Small intestine (tissue), 7 donors: Measurements from ENCODE around the gene NUP62. TPM values are rescaled to one million over a fixed set of nuclear protein-coding genes. Genes with fewer than 3 reads are reported as not detected.
"Not testable (repeated sequence)": the region's sequence is repeated elsewhere in the genome, so short reads cannot be mapped to it uniquely, and the experiment has no call there.

Experiments used
- DNase-seq, 2 donors: peaks; one replicate each; pipeline versions ENCODE4 v3.0.0 to v3.0.0-alpha.2; 2013
- FAIRE-seq: peaks from 2 replicates; lab custom pipeline; 2012; peaks lifted over from hg19 to GRCh38; lab: Jason Lieb, UNC
- H3K27ac ChIP-seq, 3 donors: one replicate each; pipeline ENCODE4 v1.5.1; 2013; ENCODE audit warnings: low read length in 2 of 3, mild to moderate bottlenecking in 2 of 3, control low read depth in 1 of 3, inconsistent platforms in 1 of 3, low read depth in 1 of 3, moderate library complexity in 1 of 3
- H3K27me3 ChIP-seq, 3 donors: one replicate each; pipeline ENCODE4 v1.6.1; 2013; ENCODE audit warnings: low read length in 3 of 3, inconsistent platforms in 1 of 3; ENCODE audit not compliant: control insufficient read depth in 3 of 3, insufficient read depth in 3 of 3
- H3K36me3 ChIP-seq, 3 donors: one replicate each; pipeline ENCODE4 v1.6.1; 2013; ENCODE audit warnings: low read length in 3 of 3, inconsistent platforms in 1 of 3, low read depth in 1 of 3, mild to moderate bottlenecking in 1 of 3, moderate library complexity in 1 of 3; ENCODE audit not compliant: control insufficient read depth in 3 of 3, insufficient read depth in 2 of 3
- H3K4me1 ChIP-seq, 3 donors: one replicate each; pipeline ENCODE4 v1.6.1; 2013; ENCODE audit warnings: low read length in 2 of 3, inconsistent platforms in 1 of 3, low read depth in 1 of 3, mild to moderate bottlenecking in 1 of 3, moderate library complexity in 1 of 3; ENCODE audit not compliant: control insufficient read depth in 3 of 3, insufficient read depth in 2 of 3
- H3K4me3 ChIP-seq, 3 donors: one replicate each; pipeline ENCODE4 v1.5.1; 2013; ENCODE audit warnings: low read length in 3 of 3, control low read depth in 1 of 3, inconsistent platforms in 1 of 3, low read depth in 1 of 3, mild to moderate bottlenecking in 1 of 3, moderate library complexity in 1 of 3
- H3K9me3 ChIP-seq, 2 donors: one replicate each; pipeline ENCODE4 v1.6.1; 2013; ENCODE audit warnings: low read depth in 1 of 2, low read length in 1 of 2; ENCODE audit not compliant: control insufficient read depth in 2 of 2, insufficient read depth in 1 of 2
- WGBS, 3 donors: extraction: QIAGEN DNeasy Blood & Tissue Kit; methylation state at CpG; one replicate each; pipeline ENCODE4 v1.1.7; 2013; 5-methylcytosine and 5-hydroxymethylcytosine counted together
- polyA plus RNA-seq, 4 donors: library from polyadenylated mRNA; stranded (reverse) in 3 of 4; unstranded in 1 of 4; fragments of 200-250 nt in 3 of 4; fragments of 120-200 nt in 1 of 4; gene quantifications; one replicate each; pipeline versions ENCODE4 v1.2.1 to v1.2.3, GENCODE V29; 2013
- donor health status: healthy with polysubstance abuse.
- donor health status: control.
- donor health status: control.
- donor health status: Bipolar disorder and iron deficiency.
- donor health status: healthy.

Gene NUP62
- polyA plus RNA-seq, 4 donors, result 20.5 to 44.0 (median 27.9) TPM

DNA sequence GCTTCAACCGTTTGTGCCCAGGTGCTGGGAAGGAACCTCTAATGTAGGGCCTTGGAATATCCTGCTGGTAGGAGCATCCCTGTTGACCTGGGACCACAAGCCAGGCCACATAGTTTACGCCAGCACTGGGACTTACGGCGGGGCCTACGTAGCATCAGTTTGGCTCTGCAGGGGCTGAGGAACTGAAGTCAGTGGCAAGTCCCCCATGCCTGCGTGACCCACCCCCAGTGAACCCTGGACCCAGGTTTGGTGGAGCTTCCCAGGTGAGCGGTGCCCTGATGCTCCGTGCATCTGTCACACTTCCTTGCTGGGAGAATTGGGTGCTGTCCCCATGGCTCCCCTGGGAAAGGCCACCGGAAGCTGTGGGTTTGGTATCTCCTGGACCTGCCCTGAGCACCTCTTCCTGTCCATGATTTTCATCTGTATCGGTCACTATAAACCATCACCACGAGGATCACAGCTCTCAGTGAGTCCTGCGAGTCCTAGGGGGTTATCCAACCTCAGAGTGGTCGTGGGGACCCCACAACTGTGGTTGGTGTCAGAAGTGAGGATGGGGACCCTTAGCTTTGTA, 21.7 kb upstream of the NUP62 start:
- H3K27ac ChIP-seq, result no peak overlapping the region
- H3K4me3 ChIP-seq, result no peak overlapping the region
- peaks cover 0 to 37% (median 0%) of the 10 kb centered on the region in 3 donors for H3K4me1 ChIP-seq
- no peaks in the 10 kb centered on the region for H3K9me3 ChIP-seq
- 74 to 84% (median 77%) methylated on average over 13 of the region's 13 CpGs for WGBS, 3 donors
- peaks cover 0 to 27% (median 0%) of the 10 kb centered on the region in 3 donors for H3K36me3 ChIP-seq
- FAIRE-seq, result no peak
- no peaks in the 10 kb centered on the region for H3K27me3 ChIP-seq
- no peak for DNase-seq

DNA sequence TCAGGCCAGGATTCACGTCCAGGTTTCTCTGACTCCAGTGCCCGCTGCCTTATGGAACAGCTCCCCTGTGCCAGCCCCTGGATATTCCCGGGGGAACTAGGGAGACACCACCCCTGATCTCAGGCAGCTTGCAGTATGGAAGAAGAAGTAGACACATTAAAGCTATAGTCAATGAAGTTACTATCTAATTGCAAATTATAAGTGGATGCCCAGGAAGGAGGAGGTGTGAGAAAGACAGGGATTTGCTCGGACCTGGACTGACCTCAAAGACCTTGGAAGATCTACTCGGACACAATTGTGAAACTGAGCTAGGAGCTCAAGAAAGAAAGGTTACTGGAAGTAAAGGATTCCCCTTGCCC, 21.3 kb upstream of the NUP62 start:
- WGBS, 3 donors, result 82 to 88% (median 87%) methylated on average over 5 of the region's 5 CpGs
- no peak for DNase-seq
- Histone ChIP-seq H3K27ac (no peak overlapping the region), H3K36me3 (peaks cover 0 to 27% (median 0%) of the 10 kb centered on the region in 3 donors), H3K4me1 (peaks cover 0 to 37% (median 0%) of the 10 kb centered on the region in 3 donors), H3K27me3 (no peaks in the 10 kb centered on the region), H3K9me3 (no peaks in the 10 kb centered on the region), H3K4me3 (no peak overlapping the region)
- FAIRE-seq, result no peak

- DNase-seq (no peak), FAIRE-seq (no peak)
- 81 to 93% (median 81%) methylated on average over 11 of the region's 11 CpGs for WGBS, 3 donors
- Histone ChIP-seq H3K9me3 (no peaks in the 10 kb centered on the region), H3K27me3 (no peaks in the 10 kb centered on the region), H3K4me3 (no peak overlapping the region), H3K36me3 (peaks cover 0 to 27% (median 0%) of the 10 kb centered on the region in 3 donors), H3K4me1 (peaks cover 0 to 31% (median 0%) of the 10 kb centered on the region in 3 donors), H3K27ac (no peak overlapping the region)
Observed at GRCh38 chr19:49949742-49950589, 20.7 kb upstream of the NUP62 start.

GRCh38 chr19:49946415-49946814, 17.1 kb upstream of the NUP62 start:
- Histone ChIP-seq H3K27ac (no peak overlapping the region), H3K9me3 (no peaks in the 10 kb centered on the region), H3K4me1 (no peaks in the 10 kb centered on the region), H3K27me3 (no peaks in the 10 kb centered on the region), H3K36me3 (peaks cover 0 to 22% (median 0%) of the 10 kb centered on the region in 3 donors), H3K4me3 (no peak overlapping the region)
- FAIRE-seq (no peak), DNase-seq (no peak)
- WGBS, 3 donors, result 58 to 76% (median 66%) methylated on average over 8 of the region's 8 CpGs

DNA sequence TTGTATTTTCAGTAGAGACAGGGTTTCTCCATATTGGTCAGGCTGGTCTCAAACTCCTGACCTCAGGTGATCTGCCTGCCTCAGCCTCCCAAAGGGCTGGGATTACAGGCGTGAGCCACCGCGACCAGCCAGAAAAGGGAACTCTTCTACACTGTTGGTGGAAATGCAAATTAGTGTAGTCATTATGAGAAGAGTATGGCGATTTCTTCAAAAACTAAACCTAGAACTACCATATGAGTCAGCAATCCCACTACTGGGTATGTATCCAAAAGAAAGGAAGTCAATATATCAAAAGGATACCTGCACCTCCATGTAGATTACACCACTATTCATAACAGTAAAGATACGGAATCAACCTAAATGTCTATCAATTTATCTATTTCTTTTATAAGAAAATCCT, 15.3 kb upstream of the NUP62 start:
- H3K4me1 ChIP-seq, DNase-seq, H3K27me3 ChIP-seq, H3K4me3 ChIP-seq, FAIRE-seq, H3K9me3 ChIP-seq, H3K27ac ChIP-seq: not testable (repeated sequence)
- peaks cover 0 to 10% (median 0%) of the 10 kb centered on the region in 3 donors for H3K36me3 ChIP-seq
- 66 to 81% (median 72%) methylated on average over 5 of the region's 5 CpGs for WGBS, 3 donors

DNA sequence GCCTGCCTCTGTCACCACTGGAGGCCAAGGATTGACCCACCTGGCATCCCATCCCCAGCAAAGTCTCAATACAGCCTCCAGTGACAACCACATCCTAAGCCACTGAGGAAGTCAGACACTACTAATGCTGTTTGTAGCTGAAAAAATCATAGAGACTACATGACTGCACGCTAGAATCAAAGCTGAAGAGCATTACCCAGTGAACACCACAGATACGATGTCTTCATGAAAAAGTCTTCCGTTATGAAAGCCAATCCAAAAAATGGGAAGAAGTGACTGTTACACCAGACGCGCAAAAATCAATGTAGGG, 11.1 kb upstream of the NUP62 start:
- no peak for DNase-seq
- 79 to 85% (median 80%) methylated on average over 5 of the region's 5 CpGs for WGBS, 3 donors
- Histone ChIP-seq H3K27me3 (no peaks in the 10 kb centered on the region), H3K4me3 (no peak overlapping the region), H3K9me3 (no peaks in the 10 kb centered on the region), H3K4me1 (peaks cover 0 to 2% (median 0%) of the 10 kb centered on the region in 3 donors), H3K27ac (no peak overlapping the region), H3K36me3 (peaks cover 0 to 4% (median 0%) of the 10 kb centered on the region in 3 donors)
- FAIRE-seq, result no peak

DNA sequence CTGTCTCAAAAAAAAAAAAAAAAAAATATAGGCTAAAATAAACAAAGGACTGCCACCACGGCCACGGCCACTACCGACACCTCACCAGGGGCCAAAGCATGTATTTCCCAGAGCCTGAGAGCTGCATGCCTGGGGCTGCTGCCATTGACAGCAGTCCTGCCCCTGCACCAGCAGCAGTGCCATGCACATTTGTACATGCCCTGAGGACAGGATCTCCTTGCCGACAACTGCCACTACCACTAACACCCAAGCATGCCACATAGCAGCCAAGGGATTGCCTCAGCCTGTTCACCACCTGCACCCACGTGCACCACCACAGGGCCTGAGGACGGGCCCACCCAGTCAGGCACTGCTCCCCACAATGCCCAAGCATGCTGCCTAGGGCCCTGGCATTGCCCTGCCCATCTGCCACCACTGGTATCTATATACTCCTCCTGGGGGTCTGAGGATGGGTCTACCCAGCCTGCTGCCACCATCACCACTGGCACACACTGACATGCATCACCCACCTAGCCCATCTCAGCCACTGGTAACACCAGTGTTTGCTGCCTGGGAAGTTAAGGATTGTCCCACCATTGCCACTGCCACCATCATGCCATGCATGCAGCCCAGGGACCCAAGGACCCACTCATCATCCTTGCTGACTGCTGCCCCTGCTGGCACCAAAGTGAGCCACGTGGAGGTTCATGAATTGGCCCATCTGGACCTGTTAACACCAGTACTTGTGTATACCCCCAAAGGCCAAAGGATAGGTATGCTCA, 10.6 kb upstream of the NUP62 start:
- no peak for DNase-seq

DNA sequence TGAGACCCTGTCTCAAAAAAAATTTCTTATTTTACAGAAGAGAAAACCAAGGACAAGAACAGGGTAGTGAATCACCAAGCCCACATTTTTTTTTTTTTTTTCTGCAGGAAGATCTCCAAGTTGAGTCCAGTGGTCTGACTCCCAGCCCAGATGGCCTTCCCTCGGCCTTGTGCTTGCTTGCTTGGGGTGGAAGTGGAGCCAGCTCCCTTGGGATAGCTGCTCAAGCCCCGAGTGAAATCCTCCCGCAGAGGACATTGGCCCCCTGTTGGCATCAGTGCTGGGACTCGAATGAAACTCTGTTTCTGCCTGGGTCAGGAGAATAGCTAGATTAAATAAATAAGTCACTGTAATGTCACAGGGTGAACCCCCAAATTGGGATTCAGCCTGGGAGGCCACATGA, 9.4 kb upstream of the NUP62 start:
- WGBS, 3 donors, result 74 to 82% (median 80%) methylated on average over 4 of the region's 4 CpGs
- DNase-seq (no peak), FAIRE-seq (no peak)
- Histone ChIP-seq H3K27ac (no peak overlapping the region), H3K4me3 (no peak overlapping the region), H3K4me1 (peaks cover 0 to 2% (median 0%) of the 10 kb centered on the region in 3 donors), H3K9me3 (no peaks in the 10 kb centered on the region), H3K27me3 (no peaks in the 10 kb centered on the region), H3K36me3 (peaks cover 0 to 4% (median 0%) of the 10 kb centered on the region in 3 donors)

More for the DNA sequence above, 10.6 kb upstream of the NUP62 start:
- H3K9me3 ChIP-seq, result no peaks in the 10 kb centered on the region
- FAIRE-seq, result no peak
- H3K4me1 ChIP-seq, result peaks cover 0 to 2% (median 0%) of the 10 kb centered on the region in 3 donors
- no peak overlapping the region for H3K27ac ChIP-seq
- no peak overlapping the region for H3K4me3 ChIP-seq
- H3K36me3 ChIP-seq, result peaks cover 0 to 4% (median 0%) of the 10 kb centered on the region in 3 donors
- no peaks in the 10 kb centered on the region for H3K27me3 ChIP-seq
- 54 to 72% (median 68%) methylated on average over 7 of the region's 7 CpGs for WGBS, 3 donors
